ENCODE results near the gene LMF1.

LMF1 gene

DNA sequence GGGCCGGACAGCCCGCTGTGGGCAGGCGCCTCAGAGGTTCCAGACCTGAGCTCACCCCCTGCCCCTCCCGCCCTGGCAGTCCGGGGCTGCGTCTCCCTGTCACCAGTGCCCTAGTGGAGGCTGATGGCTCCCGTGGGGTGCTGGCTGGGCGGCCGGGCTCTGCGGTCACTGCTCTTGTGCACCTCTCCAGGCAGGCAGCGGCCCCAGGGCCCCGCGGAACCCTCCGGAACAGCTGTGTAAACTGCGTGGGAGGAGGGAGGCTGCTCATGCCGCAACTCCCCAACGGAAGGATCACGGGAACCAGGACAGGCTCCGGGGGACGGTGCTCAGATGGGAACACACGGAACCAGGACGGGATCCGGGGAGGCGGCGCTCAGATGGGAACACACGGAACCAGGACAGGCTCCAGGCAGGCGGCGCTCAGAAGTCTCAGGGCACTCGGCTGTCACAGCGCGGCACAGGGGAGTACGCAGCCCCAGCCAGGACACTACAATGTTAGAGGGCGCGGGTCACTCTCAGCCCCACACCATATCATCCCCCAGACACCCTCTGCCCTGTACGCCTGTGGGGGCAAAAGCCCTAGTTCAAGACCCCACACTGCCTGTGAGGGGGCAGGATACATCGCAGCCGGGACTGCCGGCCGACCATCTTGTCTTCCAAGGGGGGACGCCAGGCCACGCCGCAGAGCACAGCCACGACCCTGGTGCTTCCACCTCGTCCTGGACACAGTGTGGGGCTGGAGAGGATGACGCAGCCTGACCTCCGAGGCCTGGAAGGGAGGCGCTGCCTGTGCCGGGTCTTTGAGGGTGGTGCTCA is 96.2 kb downstream of the LMF1 start:
- Histone ChIP-seq H3K4me1 (ENCODE audit: insufficient read depth, poor library complexity, severe bottlenecking) (no peaks in the 10 kb centered on the region), H3K4me3 (ENCODE audit: severe bottlenecking) (no peak overlapping the region), H3K36me3 (ENCODE audit: low read depth) (no peaks in the 10 kb centered on the region), H3K27ac (ENCODE audit: poor library complexity, severe bottlenecking) (no peak overlapping the region), H3K27me3 (ENCODE audit: insufficient read depth, poor library complexity, severe bottlenecking) (no peaks in the 10 kb centered on the region), H3K9me3 (ENCODE audit: severe bottlenecking) (no peaks in the 10 kb centered on the region)
- no peak for DNase-seq (ENCODE audit: low spot score)
- no peak for ATAC-seq (ENCODE audit: low read depth)
- TF ChIP-seq, protein P1, sequence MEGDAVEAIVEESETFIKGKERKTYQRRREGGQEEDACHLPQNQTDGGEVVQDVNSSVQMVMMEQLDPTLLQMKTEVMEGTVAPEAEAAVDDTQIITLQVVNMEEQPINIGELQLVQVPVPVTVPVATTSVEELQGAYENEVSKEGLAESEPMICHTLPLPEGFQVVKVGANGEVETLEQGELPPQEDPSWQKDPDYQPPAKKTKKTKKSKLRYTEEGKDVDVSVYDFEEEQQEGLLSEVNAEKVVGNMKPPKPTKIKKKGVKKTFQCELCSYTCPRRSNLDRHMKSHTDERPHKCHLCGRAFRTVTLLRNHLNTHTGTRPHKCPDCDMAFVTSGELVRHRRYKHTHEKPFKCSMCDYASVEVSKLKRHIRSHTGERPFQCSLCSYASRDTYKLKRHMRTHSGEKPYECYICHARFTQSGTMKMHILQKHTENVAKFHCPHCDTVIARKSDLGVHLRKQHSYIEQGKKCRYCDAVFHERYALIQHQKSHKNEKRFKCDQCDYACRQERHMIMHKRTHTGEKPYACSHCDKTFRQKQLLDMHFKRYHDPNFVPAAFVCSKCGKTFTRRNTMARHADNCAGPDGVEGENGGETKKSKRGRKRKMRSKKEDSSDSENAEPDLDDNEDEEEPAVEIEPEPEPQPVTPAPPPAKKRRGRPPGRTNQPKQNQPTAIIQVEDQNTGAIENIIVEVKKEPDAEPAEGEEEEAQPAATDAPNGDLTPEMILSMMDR (IDR thresholded peaks at IDR 0.05; ENCODE audit: poor library complexity, severe bottlenecking) = no peak

DNA sequence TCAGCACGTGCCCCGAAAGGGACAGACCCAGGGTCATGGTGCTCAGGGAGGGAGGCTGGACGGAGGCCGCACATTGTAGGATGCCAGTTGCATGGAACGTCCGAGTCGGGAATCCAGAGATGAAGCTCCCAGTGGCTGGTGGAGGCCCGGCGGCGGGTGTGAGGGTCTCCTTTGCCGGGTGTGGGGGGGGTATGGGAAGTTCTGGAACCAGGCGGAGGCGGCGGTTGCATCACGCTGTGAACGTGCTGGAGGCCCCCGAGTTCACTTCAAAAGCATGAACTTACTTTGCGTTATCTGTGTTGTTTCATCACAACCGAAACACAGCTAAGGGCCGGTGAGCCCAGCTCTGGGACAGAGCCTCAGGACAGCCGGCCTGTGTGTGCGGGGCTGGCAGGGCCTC is 96.9 kb downstream of the LMF1 start:
- TF ChIP-seq, protein P1 (IDR thresholded peaks at IDR 0.05; ENCODE audit: poor library complexity, severe bottlenecking) = no peak
- H3K36me3 ChIP-seq (ENCODE audit: low read depth) = no peaks in the 10 kb centered on the region
- no peaks in the 10 kb centered on the region for H3K9me3 ChIP-seq (ENCODE audit: severe bottlenecking)
- no peaks in the 10 kb centered on the region for H3K4me1 ChIP-seq (ENCODE audit: insufficient read depth, poor library complexity, severe bottlenecking)
- no peak overlapping the region for H3K4me3 ChIP-seq (ENCODE audit: severe bottlenecking)
- ATAC-seq (ENCODE audit: low read depth) (no peak), DNase-seq (ENCODE audit: low spot score) (no peak)
- no peak overlapping the region for H3K27ac ChIP-seq (ENCODE audit: poor library complexity, severe bottlenecking)
- H3K27me3 ChIP-seq (ENCODE audit: insufficient read depth, poor library complexity, severe bottlenecking) = no peaks in the 10 kb centered on the region

DNA sequence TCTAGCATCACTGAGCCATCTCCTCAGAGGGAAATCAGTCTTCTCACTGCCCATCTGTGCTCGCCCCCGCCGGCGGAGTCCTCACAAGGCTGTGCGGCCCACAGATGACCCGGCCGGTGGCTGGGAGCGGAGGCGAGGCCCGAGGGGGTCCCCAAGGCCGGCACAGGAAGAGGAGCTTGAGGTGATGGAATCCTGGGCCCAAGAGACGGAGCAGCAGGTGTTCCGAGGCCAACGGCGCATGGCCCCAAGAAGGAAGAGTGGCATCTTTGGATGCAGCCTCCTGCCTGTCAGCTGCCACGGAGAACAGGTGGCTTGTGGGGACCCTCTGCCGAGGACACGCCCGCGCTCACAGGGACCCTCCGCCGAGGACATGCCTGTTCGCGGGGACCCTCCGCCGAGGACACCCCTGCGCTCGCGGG is 97.5 kb downstream of the LMF1 start:
- H3K4me1 ChIP-seq (ENCODE audit: insufficient read depth, poor library complexity, severe bottlenecking) = no peaks in the 10 kb centered on the region
- TF ChIP-seq, protein P1 (IDR thresholded peaks at IDR 0.05; ENCODE audit: poor library complexity, severe bottlenecking) = no peak

DNA sequence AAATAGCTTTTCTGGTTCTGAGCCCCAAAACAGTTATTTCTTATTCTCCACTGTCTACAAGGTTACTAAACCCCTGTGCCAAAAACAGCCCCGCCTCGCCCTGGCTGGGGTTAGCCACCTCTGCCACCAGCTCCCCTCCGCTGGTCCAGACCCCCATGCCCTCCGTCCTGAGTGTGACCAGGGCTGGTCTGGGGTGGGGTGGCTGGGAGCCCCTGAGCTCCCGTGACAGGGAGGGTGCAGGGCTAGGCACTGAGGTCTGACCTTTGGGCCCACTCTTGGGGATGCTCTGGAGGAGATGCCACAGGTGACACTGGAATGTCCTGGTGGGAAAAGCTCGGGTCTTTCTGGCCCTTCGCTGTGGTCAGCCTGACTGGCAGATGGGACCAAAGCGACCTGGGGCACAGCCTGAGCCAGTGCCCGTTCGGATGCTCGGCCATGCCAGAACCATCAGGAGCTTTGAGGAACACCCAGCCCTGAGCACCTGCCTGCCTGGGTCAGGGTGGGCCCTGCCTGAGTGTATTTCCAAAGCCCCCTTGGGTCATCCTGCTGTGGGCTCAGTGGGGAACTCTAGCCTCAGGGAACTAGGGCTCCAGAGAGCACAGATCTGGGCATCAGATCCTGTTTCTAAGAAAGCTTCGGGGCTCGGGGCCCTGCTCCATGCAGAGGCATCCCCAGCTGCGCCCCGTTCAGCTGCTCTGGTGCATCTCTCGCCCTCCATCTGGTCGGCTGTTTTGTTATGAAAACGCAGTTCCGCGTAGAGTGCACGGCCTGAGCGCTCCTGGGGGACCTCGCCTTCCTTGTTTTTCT is 98.1 kb downstream of the LMF1 start:
- Histone ChIP-seq H3K36me3 (ENCODE audit: low read depth) (no peaks in the 10 kb centered on the region), H3K4me1 (ENCODE audit: insufficient read depth, poor library complexity, severe bottlenecking) (no peaks in the 10 kb centered on the region), H3K4me3 (ENCODE audit: severe bottlenecking) (no peak overlapping the region), H3K27me3 (ENCODE audit: insufficient read depth, poor library complexity, severe bottlenecking) (no peaks in the 10 kb centered on the region), H3K9me3 (ENCODE audit: severe bottlenecking) (no peaks in the 10 kb centered on the region), H3K27ac (ENCODE audit: poor library complexity, severe bottlenecking) (no peak overlapping the region)
- ATAC-seq (ENCODE audit: low read depth) (no peak), DNase-seq (ENCODE audit: low spot score) (no peak)
- TF ChIP-seq, protein P1 (IDR thresholded peaks at IDR 0.05; ENCODE audit: poor library complexity, severe bottlenecking) = no peak

More for the DNA sequence above, 97.5 kb downstream of the LMF1 start:
- Histone ChIP-seq H3K36me3 (ENCODE audit: low read depth) (no peaks in the 10 kb centered on the region), H3K27me3 (ENCODE audit: insufficient read depth, poor library complexity, severe bottlenecking) (no peaks in the 10 kb centered on the region), H3K9me3 (ENCODE audit: severe bottlenecking) (no peaks in the 10 kb centered on the region), H3K4me3 (ENCODE audit: severe bottlenecking) (no peak overlapping the region), H3K27ac (ENCODE audit: poor library complexity, severe bottlenecking) (no peak overlapping the region)
- no peak for ATAC-seq (ENCODE audit: low read depth)
- DNase-seq (ENCODE audit: low spot score) = no peak

Data from RWPE2 (cell line).